Lung (tissue), 12 donors: ENCODE data around the gene DUSP16. TPM values are rescaled to one million over a fixed set of nuclear protein-coding genes. Genes with fewer than 3 reads are reported as not detected.

Experiments used
- ATAC-seq: fragments of 200-7000 bp; cut with Tn5 transposase; one replicate; pipeline ENCODE4 v1.9.1; 2020; ENCODE audit warnings: moderate number of reproducible peaks; ENCODE audit not compliant: insufficient read depth, low FRiP score
- DNase-seq, 3 donors: peaks; one replicate each; pipeline ENCODE4 v3.0.0-alpha.2; 2013 to 2017
- H3K27ac ChIP-seq, 2 donors: one replicate each; pipeline ENCODE4 v1.5.1; 2013; ENCODE audit warnings: mild to moderate bottlenecking in 2 of 2, moderate library complexity in 2 of 2, control low read depth in 1 of 2, inconsistent platforms in 1 of 2, low read depth in 1 of 2, low read length in 1 of 2
- H3K27me3 ChIP-seq, 3 donors: one replicate each; pipeline ENCODE4 v1.5.1; 2013; ENCODE audit warnings: low read length in 2 of 3; ENCODE audit not compliant: control insufficient read depth in 3 of 3, insufficient read depth in 3 of 3
- H3K36me3 ChIP-seq, 4 donors: one replicate each; pipeline ENCODE4 v1.5.1; 2013; ENCODE audit warnings: low read length in 4 of 4, mild to moderate bottlenecking in 1 of 4, moderate library complexity in 1 of 4; ENCODE audit not compliant: control insufficient read depth in 4 of 4, insufficient read depth in 4 of 4
- H3K4me1 ChIP-seq, 5 donors: one replicate each; pipeline ENCODE4 v1.5.1; 2013; ENCODE audit warnings: low read length in 5 of 5, mild to moderate bottlenecking in 2 of 5, moderate library complexity in 1 of 5; ENCODE audit not compliant: control insufficient read depth in 5 of 5, insufficient read depth in 5 of 5
- H3K4me3 ChIP-seq: one replicate; pipeline ENCODE4 v1.5.1; 2013; ENCODE audit warnings: mild to moderate bottlenecking, control low read depth, moderate library complexity
- H3K9ac ChIP-seq, 2 donors: one replicate each; pipeline ENCODE4 v1.5.1; 2013; ENCODE audit warnings: low read length in 2 of 2, control low read depth in 1 of 2; ENCODE audit not compliant: insufficient read depth in 1 of 2
- H3K9me3 ChIP-seq, 4 donors: one replicate each; pipeline ENCODE4 v1.5.1; 2013; ENCODE audit warnings: low read length in 3 of 4, mild to moderate bottlenecking in 1 of 4, moderate library complexity in 1 of 4; ENCODE audit not compliant: control insufficient read depth in 4 of 4, insufficient read depth in 3 of 4
- CTCF ChIP-seq: IDR thresholded peaks from 2 replicates; pipeline ENCODE4 v1.5.1; 2012; ENCODE audit warnings: mild to moderate bottlenecking; ENCODE audit errors: control extremely low read depth, extremely low read depth
- WGBS, 2 donors: extraction: QIAGEN DNeasy Blood & Tissue Kit; methylation state at CpG; one replicate each; pipeline ENCODE4 v1.1.7; 2013; 5-methylcytosine and 5-hydroxymethylcytosine counted together
- polyA plus RNA-seq, 2 donors: library from polyadenylated mRNA; stranded (reverse); fragments of 200-250 nt; gene quantifications; one replicate each; pipeline ENCODE4 v1.2.1, GENCODE V29; 2013
- total RNA-seq, 2 donors: library from RNA; depleted of rRNA in 1 of 2; stranded (reverse); fragments of >200 nt in 1 of 2; gene quantifications; one replicate each; pipeline ENCODE4 v1.2.1, GENCODE V29; 2014 to 2021
- donor health status: control.
- donor health status: control.
- donor health status: Bipolar disorder and iron deficiency.
- donor health status: healthy.
- donor health status: DM: yes; HTN: yes; CAD: no.

DUSP16 gene
- total and polyA plus RNA-seq, 4 donors = 11.1 to 40.0 (median 25.8) TPM

- H3K9me3 ChIP-seq = peaks cover 0 to 2% (median 0%) of the 10 kb centered on the region in 4 donors
- no peak overlapping the region for H3K27ac ChIP-seq
- DNase-seq = no peak
- no peak for TF ChIP-seq CTCF
- H3K36me3 ChIP-seq = peaks cover 0 to 9% (median 2%) of the 10 kb centered on the region in 4 donors
- no peaks in the 10 kb centered on the region for H3K27me3 ChIP-seq
- H3K4me1 ChIP-seq = peaks cover 0 to 3% (median 0%) of the 10 kb centered on the region in 5 donors
- ATAC-seq = no peak
- no peak overlapping the region for H3K4me3 ChIP-seq
- WGBS, 2 donors = 94 to 97% methylated on average over 20 of the region's 20 CpGs
- no peak overlapping the region for H3K9ac ChIP-seq
Measured at GRCh38 chr12:12465522-12465921, 97.1 kb downstream of the DUSP16 start.

- no peak overlapping the region for H3K4me3 ChIP-seq
- DNase-seq = no peak
- H3K27ac ChIP-seq = no peak overlapping the region
- WGBS, 2 donors = 75 to 89% methylated on average over 5 of the region's 5 CpGs
- no peaks in the 10 kb centered on the region for H3K9me3 ChIP-seq
- peaks cover 0 to 3% (median 0%) of the 10 kb centered on the region in 5 donors for H3K4me1 ChIP-seq
- TF ChIP-seq CTCF = no peak
- no peaks in the 10 kb centered on the region for H3K27me3 ChIP-seq
- peaks cover 0 to 3% (median 0%) of the 10 kb centered on the region in 4 donors for H3K36me3 ChIP-seq
- no peak overlapping the region for H3K9ac ChIP-seq
- no peak for ATAC-seq
Measured at GRCh38 chr12:12461923-12462315, 100.7 kb downstream of the DUSP16 start.

GRCh38 chr12:12460935-12461922 is 101.4 kb downstream of the DUSP16 start:
- no peak for TF ChIP-seq CTCF
- H3K9me3 ChIP-seq = no peaks in the 10 kb centered on the region
- WGBS, 2 donors = 86 to 95% methylated on average over 8 of the region's 8 CpGs
- H3K36me3 ChIP-seq = peaks cover 0 to 3% (median 0%) of the 10 kb centered on the region in 4 donors
- no peaks in the 10 kb centered on the region for H3K27me3 ChIP-seq
- no peak overlapping the region for H3K9ac ChIP-seq
- DNase-seq (no peak), ATAC-seq (no peak)
- no peak overlapping the region for H3K27ac ChIP-seq
- H3K4me3 ChIP-seq = no peak overlapping the region
- H3K4me1 ChIP-seq = peaks cover 0 to 4% (median 0%) of the 10 kb centered on the region in 5 donors
